SK-N-MC (cell line): Measurements from ENCODE around the gene PRKCSH.

Source experiments
- EZH2 ChIP-seq: fragments of 200-600 bp; sonication (generic); IDR thresholded peaks from one replicate; pipeline ENCODE4 v1.6.1; 2017; ENCODE audit warnings: antibody characterized with exemption
- FOXP2 ChIP-seq: optimal IDR thresholded peaks from 2 replicates; pipeline ENCODE3; 2011; ENCODE audit warnings: mild to moderate bottlenecking, moderate library complexity; ENCODE audit not compliant: insufficient read depth; ENCODE audit errors: extremely low read length, control extremely low read depth
- POLR2AphosphoS5 ChIP-seq: IDR thresholded peaks from 2 replicates; pipeline ENCODE4 v1.6.1; 2012; ENCODE audit warnings: mild to moderate bottlenecking, low read depth, low read length, borderline replicate concordance

GRCh38 chr19:11456659-11457058 lies 21.2 kb downstream of the PRKCSH start:
- TF ChIP-seq POLR2AphosphoS5 (no peak), EZH2 (no peak), FOXP2 (no peak)
